Spleen (tissue), 7 donors: ENCODE data around the gene MARS1.

Experiments used
- CTCF ChIP-seq, 11 experiments: fragments of 200-600 bp in 7 of 11; fragments of 450-650 bp in 4 of 11; sonication (generic) in 4 of 11; IDR thresholded peaks in 8 of 11; conservative IDR thresholded peaks in 3 of 11; 1 replicate in 7 of 11; 2 replicates in 4 of 11; pipeline versions ENCODE4 v1.4.0 to v1.8.0; 2016 to 2021; ENCODE audit warnings: antibody characterized with exemption in 11 of 11, inconsistent platforms in 4 of 11, mild to moderate bottlenecking in 1 of 11
- POLR2A ChIP-seq, 3 donors: fragments of 450-650 bp; IDR thresholded peaks; one replicate each; pipeline ENCODE4 v1.5.1; 2017; ENCODE audit warnings: antibody characterized with exemption in 3 of 3, mild to moderate bottlenecking in 1 of 3
- POLR2AphosphoS5 ChIP-seq, 3 donors: sonication (generic); formaldehyde crosslinking; IDR thresholded peaks; one replicate each; pipeline ENCODE4 v1.5.1; 2017; ENCODE audit warnings: antibody characterized with exemption in 3 of 3
- donor health status: DM: no; HTN: no; CAD: no; lungs with moderate emphysema.
- donor health status: DM: no; HTN: no; CAD: no.
- donor health status: DM: no; HTN: no; CAD: no.

- TF ChIP-seq CTCF (IDR thresholded peaks at IDR 0.05 in 8 of 11, conservative IDR thresholded peaks at IDR 0.05 in 3 of 11) = peak; percentile 67 to 87 (median 83)
- TF ChIP-seq POLR2AphosphoS5 (IDR thresholded peaks at IDR 0.05) = peak in 2 of 3 donors; percentile 36 to 43
- no peak for TF ChIP-seq POLR2A (IDR thresholded peaks at IDR 0.05)
Measured at GRCh38 chr12:57452937-57453509, 34.8 kb upstream of the MARS1 start.
